ENCODE results near the gene CGB7.

The CGB7 gene

DNA sequence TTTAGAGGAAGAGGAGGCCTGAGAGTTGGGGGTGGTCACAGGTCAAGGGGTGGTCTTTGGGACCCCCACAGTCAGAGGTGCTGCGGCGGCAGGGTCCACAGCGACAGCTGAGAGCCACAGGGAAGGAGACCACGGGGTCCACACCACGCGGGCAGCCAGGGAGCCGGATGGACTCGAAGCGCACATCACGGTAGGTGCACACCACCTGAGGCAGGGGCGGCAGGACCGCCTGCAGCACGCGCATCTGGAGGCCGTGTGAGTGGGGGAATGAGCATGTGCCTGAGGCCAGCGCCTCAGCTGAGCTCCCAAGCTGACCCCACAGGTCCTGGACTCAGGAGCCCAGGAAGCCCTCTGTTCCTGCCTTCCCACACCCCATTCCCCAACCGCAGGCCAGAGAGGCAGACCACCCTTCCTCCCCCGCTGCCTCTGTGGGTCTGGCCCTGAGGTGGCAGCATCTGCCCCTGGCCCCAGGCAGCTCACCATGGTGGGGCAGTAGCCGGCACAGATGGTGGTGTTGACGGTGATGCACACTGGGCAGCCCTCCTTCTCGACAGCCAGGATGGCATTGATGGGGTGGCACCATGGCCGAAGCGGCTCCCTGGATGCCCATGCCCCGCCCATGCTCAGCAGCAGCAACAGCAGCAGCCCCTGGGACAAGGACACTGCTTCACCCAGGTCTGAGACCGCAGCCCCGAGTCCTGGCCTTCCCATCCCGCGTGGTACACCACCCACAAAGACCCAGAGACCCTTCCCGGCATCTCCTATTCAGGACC, 41.3 kb downstream of the CGB7 start:
- no peak for DNase-seq (ENCODE audit: low read depth, low spot score)

- DNase-seq (ENCODE audit: low read depth, low spot score): no peak
Observed at GRCh38 chr19:49014870-49015255, 42.7 kb downstream of the CGB7 start.

GRCh38 chr19:49014123-49014869, 43.3 kb downstream of the CGB7 start:
- DNase-seq (ENCODE audit: low read depth, low spot score): no peak

- no peak for DNase-seq (ENCODE audit: low read depth, low spot score)
Observed at GRCh38 chr19:49011194-49011593, 46.4 kb downstream of the CGB7 start.

DNA sequence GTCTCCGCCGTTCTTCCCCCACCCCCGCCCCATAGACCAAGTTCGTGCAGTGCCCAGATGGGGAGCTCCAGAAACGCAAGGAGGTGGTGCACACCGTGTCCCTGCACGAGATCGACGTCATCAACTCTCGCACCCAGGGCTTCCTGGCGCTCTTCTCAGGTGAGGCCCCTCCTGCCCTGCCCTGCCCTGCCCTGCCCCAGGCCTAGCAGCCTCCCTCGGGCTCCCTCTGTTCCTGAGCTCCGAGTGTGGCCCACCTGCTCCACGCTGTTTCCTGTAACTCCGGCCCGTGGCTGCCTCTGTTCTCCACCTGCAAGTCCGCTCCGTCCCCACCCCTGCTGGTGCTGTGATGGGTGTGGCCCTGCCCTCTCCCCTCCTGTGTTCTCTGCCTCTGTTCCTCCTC, 47.1 kb downstream of the CGB7 start:
- DNase-seq (ENCODE audit: low read depth, low spot score): no peak

- no peak for DNase-seq (ENCODE audit: low read depth, low spot score)
Observed at GRCh38 chr19:49009828-49010227, 47.7 kb downstream of the CGB7 start.

DNA sequence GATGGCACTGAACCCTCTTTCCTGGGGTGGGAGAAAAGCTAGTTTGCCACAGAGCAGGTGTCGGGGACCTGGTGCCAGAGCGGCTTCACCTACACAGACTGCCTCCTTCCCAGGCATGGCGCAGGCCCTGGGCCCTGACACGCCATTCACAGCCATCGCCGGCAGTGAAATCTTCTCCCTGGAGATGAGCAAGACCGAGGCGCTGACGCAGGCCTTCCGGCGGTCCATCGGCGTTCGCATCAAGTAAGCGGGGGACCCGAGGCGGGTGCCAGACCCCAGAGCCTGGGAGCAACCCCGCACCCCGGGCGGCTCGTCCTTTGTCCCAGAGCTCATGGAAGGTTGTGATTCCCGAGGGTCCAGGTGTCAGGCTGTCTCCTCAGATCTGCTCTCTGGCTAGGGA, 50.6 kb downstream of the CGB7 start:
- DNase-seq (ENCODE audit: low read depth, low spot score): no peak

DNA sequence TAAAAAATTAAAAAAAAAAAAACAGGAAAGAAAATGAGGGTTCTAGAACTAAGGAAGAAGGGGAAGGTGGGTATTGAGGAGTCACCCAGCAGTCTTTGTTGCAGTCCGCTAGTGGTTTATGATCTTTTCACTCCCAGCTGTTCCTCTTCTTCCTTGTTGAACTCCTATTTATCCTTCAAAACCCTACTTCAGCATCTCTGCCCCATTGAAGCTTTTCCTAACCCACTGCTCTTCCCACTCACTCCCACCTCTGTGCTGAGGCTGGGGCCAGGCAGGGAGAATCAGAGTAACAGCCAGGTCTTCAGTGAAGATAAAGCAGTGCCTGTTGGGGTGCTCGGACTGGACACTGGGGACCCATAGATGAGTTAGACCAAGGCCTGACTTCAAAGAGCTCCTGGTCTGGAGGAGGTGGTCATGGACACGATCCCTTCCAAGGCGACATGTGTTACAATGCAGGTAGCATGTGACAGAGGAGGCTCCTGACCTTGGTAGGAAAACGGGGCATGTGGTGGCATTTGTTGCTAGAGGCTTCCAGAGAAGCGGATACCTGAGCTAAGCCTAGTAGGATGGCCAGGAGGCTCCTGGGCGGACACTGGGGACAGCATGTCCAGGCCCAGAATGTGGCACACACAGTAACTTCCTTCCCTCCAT, 52.5 kb downstream of the CGB7 start:
- no peak for DNase-seq (ENCODE audit: low read depth, low spot score)

Measured in ELF-1 (cell line).